GM19025 (cell line): ENCODE measurements around the gene SYNJ2BP.
"Not testable (repeated sequence)": the region's sequence is repeated elsewhere in the genome, so short reads cannot be mapped to it uniquely, and the experiment has no call there.

Source experiments
- ATAC-seq: cut with Tn5 transposase; IDR thresholded peaks from one replicate; pipeline ENCODE4 v1.9.1; 2021; ENCODE audit warnings: mild to moderate bottlenecking, low read depth, moderate library complexity; ENCODE audit not compliant: unreplicated experiment

The SYNJ2BP gene

GRCh38 chr14:70416725-70417349 is at the start of gene SYNJ2BP:
TSS of gene SYNJ2BP (minus strand) at chr14:70417090. CDS start at chr14:70416963, 127 bp downstream.
- ATAC-seq: no peak

GRCh38 chr14:70454731-70455130 is 37.8 kb upstream of the SYNJ2BP start:
- no peak for ATAC-seq

- no peak for ATAC-seq
Measured at GRCh38 chr14:70451874-70452273, 35.0 kb upstream of the SYNJ2BP start, which contains the start of gene ADAM21. TSS of gene ADAM21 (plus strand) at chr14:70452174. CDS start at chr14:70457500, 5,326 bp downstream.

- ATAC-seq: no peak
Measured at GRCh38 chr14:70448633-70449340, 31.9 kb upstream of the SYNJ2BP start.

GRCh38 chr14:70442750-70443149 is 25.9 kb upstream of the SYNJ2BP start:
- no peak for ATAC-seq

GRCh38 chr14:70441641-70442040 is 24.8 kb upstream of the SYNJ2BP start:
- ATAC-seq: no peak

- ATAC-seq: no peak
Measured at GRCh38 chr14:70436867-70437266, 20.0 kb upstream of the SYNJ2BP start.

GRCh38 chr14:70426555-70426954 is 9.7 kb upstream of the SYNJ2BP start:
- ATAC-seq: not testable (repeated sequence)

- ATAC-seq: no peak
Measured at GRCh38 chr14:70425354-70425753, 8.5 kb upstream of the SYNJ2BP start.

GRCh38 chr14:70422538-70422937 is 5.6 kb upstream of the SYNJ2BP start:
- no peak for ATAC-seq

GRCh38 chr14:70419270-70419931 is 2.5 kb upstream of the SYNJ2BP start:
- ATAC-seq: not testable (repeated sequence)

GRCh38 chr14:70416338-70416724 is 559 bp downstream of the SYNJ2BP start:
- no peak for ATAC-seq

GRCh38 chr14:70415788-70416187 is 1.1 kb downstream of the SYNJ2BP start:
- ATAC-seq: no peak

GRCh38 chr14:70407621-70408020 is 9.3 kb downstream of the SYNJ2BP start:
- no peak for ATAC-seq

GRCh38 chr14:70406216-70406615 is 10.7 kb downstream of the SYNJ2BP start:
- not testable (repeated sequence) for ATAC-seq

GRCh38 chr14:70403335-70403734 is 13.6 kb downstream of the SYNJ2BP start:
- ATAC-seq: not testable (repeated sequence)

- no peak for ATAC-seq
Measured at GRCh38 chr14:70401643-70402042, 15.2 kb downstream of the SYNJ2BP start.

GRCh38 chr14:70398706-70399431 is 18.0 kb downstream of the SYNJ2BP start:
- no peak for ATAC-seq

- ATAC-seq: no peak
Measured at GRCh38 chr14:70398280-70398679, 18.6 kb downstream of the SYNJ2BP start.

GRCh38 chr14:70397746-70398145 is 19.1 kb downstream of the SYNJ2BP start:
- ATAC-seq: no peak
